Sigmoid colon (tissue), 4 donors: ENCODE measurements around the gene MCFD2.

ENCODE experiments used
- EP300 ChIP-seq, 4 donors: sonication (generic); formaldehyde crosslinking; IDR thresholded peaks; one replicate each; pipeline ENCODE4 v1.6.1; 2017; ENCODE audit warnings: antibody characterized with exemption in 4 of 4
- POLR2A ChIP-seq, 2 donors: fragments of 450-650 bp; IDR thresholded peaks; one replicate each; pipeline ENCODE4 v1.6.1; 2016; ENCODE audit warnings: antibody characterized with exemption in 2 of 2, mild to moderate bottlenecking in 2 of 2, moderate library complexity in 2 of 2
- POLR2AphosphoS5 ChIP-seq, 4 donors: sonication (generic); formaldehyde crosslinking; IDR thresholded peaks; one replicate each; pipeline ENCODE4 v1.6.1; 2017; ENCODE audit warnings: antibody characterized with exemption in 4 of 4
- TF ChIP-seq, protein P1 (sequence below), 4 experiments: fragments of 450-650 bp in 3 of 4; fragments of 200-600 bp in 1 of 4; IDR thresholded peaks; one replicate each; pipeline ENCODE4 v1.5.1; 2016 to 2019; ENCODE audit warnings: antibody characterized with exemption in 4 of 4, mild to moderate bottlenecking in 3 of 4, moderate library complexity in 2 of 4

DNA sequence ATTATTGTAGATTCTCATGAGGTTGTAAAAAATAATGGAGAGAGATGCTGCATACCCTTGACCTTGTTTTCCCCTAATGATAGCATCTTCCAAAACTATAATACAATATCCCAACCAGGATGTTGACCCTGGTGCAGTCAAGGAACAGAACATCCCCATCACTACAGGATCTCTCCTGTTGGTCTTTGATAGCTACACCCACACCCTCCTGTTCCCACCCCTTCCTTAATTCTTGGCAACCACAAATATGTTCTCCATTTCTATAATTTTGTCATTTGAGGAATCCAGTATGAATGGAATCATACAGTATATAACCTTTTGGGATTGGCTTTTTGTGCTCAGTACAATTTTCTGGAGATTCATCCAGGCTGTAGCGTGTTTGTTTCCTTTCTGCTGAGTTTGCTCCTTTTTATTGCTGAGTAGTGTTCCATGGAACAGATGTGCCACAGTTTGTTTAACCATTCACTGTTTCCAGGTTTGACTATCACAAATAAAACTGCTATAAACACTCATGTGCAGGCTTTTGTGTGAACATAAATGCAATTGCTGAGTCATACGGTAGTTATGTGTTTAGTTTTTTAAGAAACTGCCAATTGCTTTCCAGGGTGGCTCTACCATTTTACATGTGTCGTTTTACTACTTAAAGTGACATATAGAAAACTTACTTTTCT lies 22.2 kb downstream of the MCFD2 start:
- TF ChIP-seq, protein P1, sequence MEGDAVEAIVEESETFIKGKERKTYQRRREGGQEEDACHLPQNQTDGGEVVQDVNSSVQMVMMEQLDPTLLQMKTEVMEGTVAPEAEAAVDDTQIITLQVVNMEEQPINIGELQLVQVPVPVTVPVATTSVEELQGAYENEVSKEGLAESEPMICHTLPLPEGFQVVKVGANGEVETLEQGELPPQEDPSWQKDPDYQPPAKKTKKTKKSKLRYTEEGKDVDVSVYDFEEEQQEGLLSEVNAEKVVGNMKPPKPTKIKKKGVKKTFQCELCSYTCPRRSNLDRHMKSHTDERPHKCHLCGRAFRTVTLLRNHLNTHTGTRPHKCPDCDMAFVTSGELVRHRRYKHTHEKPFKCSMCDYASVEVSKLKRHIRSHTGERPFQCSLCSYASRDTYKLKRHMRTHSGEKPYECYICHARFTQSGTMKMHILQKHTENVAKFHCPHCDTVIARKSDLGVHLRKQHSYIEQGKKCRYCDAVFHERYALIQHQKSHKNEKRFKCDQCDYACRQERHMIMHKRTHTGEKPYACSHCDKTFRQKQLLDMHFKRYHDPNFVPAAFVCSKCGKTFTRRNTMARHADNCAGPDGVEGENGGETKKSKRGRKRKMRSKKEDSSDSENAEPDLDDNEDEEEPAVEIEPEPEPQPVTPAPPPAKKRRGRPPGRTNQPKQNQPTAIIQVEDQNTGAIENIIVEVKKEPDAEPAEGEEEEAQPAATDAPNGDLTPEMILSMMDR (IDR thresholded peaks at IDR 0.05), result no peak
- TF ChIP-seq POLR2A (IDR thresholded peaks at IDR 0.05) (no peak), EP300 (IDR thresholded peaks at IDR 0.05) (no peak), POLR2AphosphoS5 (IDR thresholded peaks at IDR 0.05) (no peak)
